AG09319 (cell line): ENCODE results near the gene SULF2.

Source experiments
- DNase-seq: peaks from one replicate; pipeline ENCODE4 v3.0.0-alpha.2; 2010; ENCODE audit warnings: low read depth; ENCODE audit errors: extremely low read depth
- TF ChIP-seq, protein P1 (sequence below): IDR thresholded peaks from 2 replicates; pipeline ENCODE4 v1.5.1; 2011; ENCODE audit warnings: low read depth, mild to moderate bottlenecking, inconsistent platforms, low read length, moderate library complexity

Gene SULF2

DNA sequence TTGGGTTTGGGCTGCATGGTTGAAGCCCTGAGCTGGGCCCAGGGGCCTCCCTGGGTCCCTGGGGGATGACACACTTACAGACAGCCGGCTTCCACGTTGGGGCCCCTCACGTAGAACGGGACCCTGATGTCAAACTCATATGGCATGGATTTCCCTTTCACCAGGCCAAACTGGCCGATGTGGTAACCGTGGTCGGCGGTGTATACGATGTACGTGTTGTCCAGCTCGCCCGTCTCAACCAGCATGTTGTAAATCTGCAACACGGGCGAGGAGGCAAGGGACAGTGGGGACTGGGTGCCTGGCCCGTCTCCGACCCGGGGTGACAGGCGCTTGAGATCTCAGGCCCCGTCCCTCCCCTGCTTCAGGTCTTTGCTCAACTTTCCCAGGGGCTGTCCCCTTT, 102.4 kb downstream of the SULF2 start:
- TF ChIP-seq, protein P1, sequence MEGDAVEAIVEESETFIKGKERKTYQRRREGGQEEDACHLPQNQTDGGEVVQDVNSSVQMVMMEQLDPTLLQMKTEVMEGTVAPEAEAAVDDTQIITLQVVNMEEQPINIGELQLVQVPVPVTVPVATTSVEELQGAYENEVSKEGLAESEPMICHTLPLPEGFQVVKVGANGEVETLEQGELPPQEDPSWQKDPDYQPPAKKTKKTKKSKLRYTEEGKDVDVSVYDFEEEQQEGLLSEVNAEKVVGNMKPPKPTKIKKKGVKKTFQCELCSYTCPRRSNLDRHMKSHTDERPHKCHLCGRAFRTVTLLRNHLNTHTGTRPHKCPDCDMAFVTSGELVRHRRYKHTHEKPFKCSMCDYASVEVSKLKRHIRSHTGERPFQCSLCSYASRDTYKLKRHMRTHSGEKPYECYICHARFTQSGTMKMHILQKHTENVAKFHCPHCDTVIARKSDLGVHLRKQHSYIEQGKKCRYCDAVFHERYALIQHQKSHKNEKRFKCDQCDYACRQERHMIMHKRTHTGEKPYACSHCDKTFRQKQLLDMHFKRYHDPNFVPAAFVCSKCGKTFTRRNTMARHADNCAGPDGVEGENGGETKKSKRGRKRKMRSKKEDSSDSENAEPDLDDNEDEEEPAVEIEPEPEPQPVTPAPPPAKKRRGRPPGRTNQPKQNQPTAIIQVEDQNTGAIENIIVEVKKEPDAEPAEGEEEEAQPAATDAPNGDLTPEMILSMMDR: no peak
- DNase-seq: no peak

DNA sequence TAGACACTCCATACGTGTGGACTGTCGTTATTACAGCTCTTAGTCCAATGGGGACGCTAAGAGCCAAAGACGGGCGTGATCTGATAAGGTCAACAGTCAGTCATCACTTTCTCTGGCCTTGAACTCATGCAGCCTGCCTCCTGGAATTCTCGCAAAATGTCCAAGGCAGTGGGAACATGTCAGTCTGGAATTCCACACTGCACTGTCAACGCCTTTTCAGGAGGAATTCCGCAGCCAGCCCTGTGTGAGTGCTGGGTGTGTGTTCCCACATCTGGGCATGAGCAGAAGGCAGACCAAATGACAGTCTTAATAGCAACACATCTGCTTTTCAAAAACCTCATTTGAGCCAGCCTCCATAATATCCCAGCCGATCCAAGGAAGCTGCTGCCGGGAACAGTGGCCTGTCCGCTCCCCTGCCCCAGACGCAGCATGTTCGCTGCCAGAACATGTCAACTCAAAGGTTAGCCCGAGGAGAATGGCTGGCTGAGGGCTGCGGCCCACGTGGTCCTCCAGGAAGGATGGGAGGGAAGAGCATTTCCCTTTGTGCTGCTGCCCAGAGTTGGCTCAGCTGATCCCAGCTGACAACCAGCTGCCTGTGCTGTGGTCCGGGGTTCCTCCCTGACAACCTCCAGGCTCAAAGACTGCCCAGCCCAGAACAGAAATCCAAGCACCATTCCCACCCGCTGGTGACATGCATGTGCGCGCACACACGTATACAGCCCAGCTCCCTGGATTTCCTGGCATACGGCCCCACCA, 103.1 kb downstream of the SULF2 start:
- no peak for DNase-seq
- TF ChIP-seq, protein P1: no peak

- DNase-seq: no peak
- TF ChIP-seq, protein P1: no peak
Observed at GRCh38 chr20:47680804-47681529, 104.3 kb downstream of the SULF2 start.

DNA sequence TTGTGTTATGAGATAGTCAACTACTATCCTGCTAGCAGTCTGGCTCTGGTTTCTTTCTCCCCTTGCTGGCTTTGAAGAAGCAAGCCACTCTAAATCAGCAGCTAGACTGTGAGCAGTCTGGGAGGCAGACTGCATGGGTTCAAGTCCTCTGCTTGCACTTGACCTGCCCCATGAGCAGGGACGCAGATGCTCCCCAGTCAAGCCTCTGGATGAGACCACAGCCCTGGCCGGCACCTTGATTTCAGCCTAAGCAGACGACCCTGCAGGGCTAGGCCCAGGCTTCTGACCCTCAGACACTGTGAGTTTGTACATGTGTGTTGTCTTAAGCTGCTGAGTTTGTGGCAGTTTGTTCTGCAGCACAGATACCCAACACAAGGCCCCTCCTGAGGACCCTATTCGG, 105.8 kb downstream of the SULF2 start:
- no peak for DNase-seq
- TF ChIP-seq, protein P1: no peak

GRCh38 chr20:47678536-47678935, 106.7 kb downstream of the SULF2 start:
- DNase-seq: no peak
- TF ChIP-seq, protein P1: no peak

GRCh38 chr20:47677635-47678453, 107.4 kb downstream of the SULF2 start:
- TF ChIP-seq, protein P1: peak; percentile 67
- DNase-seq: no peak
